Stimulated activated CD8-positive, alpha-beta memory T cell treated with anti-CD3 and anti-CD28 coated beads, Interleukin-7, amount 100 ng/mL, for 4 hours (primary cell): ENCODE results near the gene FHIT.
"Not testable (repeated sequence)": the region's sequence is repeated elsewhere in the genome, so short reads cannot be mapped to it uniquely, and the experiment has no call there.

Experiments used
- DNase-seq, 2 donors: peaks; one replicate each; pipeline ENCODE4 v3.0.0-alpha.2; 2020; ENCODE audit warnings: low read depth in 2 of 2

Gene FHIT

GRCh38 chr3:60573494-60573893 is 677.8 kb downstream of the FHIT start:
- no peak for DNase-seq

- no peak for DNase-seq
Observed at GRCh38 chr3:60571511-60571910, 679.7 kb downstream of the FHIT start.

GRCh38 chr3:60557122-60557521 is 694.1 kb downstream of the FHIT start:
- no peak for DNase-seq

- no peak for DNase-seq
Observed at GRCh38 chr3:60555686-60556354, 695.4 kb downstream of the FHIT start.

- DNase-seq = no peak
Observed at GRCh38 chr3:60553144-60553543, 698.1 kb downstream of the FHIT start.

GRCh38 chr3:60552581-60552980 is 698.7 kb downstream of the FHIT start:
- DNase-seq = no peak

- DNase-seq = no peak
Observed at GRCh38 chr3:60551455-60552209, 699.6 kb downstream of the FHIT start.

- no peak for DNase-seq
Observed at GRCh38 chr3:60549863-60550262, 701.4 kb downstream of the FHIT start.

- DNase-seq = no peak
Observed at GRCh38 chr3:60542995-60543394, 708.3 kb downstream of the FHIT start.

GRCh38 chr3:60539394-60539793 is 711.9 kb downstream of the FHIT start:
- not testable (repeated sequence) for DNase-seq

- no peak for DNase-seq
Observed at GRCh38 chr3:60536420-60536819, 714.8 kb downstream of the FHIT start.

- no peak for DNase-seq
Observed at GRCh38 chr3:60531759-60532158, 719.5 kb downstream of the FHIT start.

GRCh38 chr3:60528651-60529050 is 722.6 kb downstream of the FHIT start:
- DNase-seq = no peak

GRCh38 chr3:60523536-60523935 is 727.7 kb downstream of the FHIT start:
- no peak for DNase-seq

GRCh38 chr3:60517134-60517533 is 734.1 kb downstream of the FHIT start:
- no peak for DNase-seq

- no peak for DNase-seq
Observed at GRCh38 chr3:60514866-60515265, 736.4 kb downstream of the FHIT start.

GRCh38 chr3:60514085-60514649 is 737.1 kb downstream of the FHIT start:
- DNase-seq = no peak

GRCh38 chr3:60513241-60513640 is 738.0 kb downstream of the FHIT start:
- no peak for DNase-seq

GRCh38 chr3:60512506-60512905 is 738.7 kb downstream of the FHIT start:
- DNase-seq = no peak

- no peak for DNase-seq
Observed at GRCh38 chr3:60509471-60509870, 741.8 kb downstream of the FHIT start.

GRCh38 chr3:60504827-60505457 is 746.3 kb downstream of the FHIT start:
- no peak for DNase-seq

- no peak for DNase-seq
Observed at GRCh38 chr3:60501314-60501713, 749.9 kb downstream of the FHIT start.

- DNase-seq = no peak
Observed at GRCh38 chr3:60497902-60498301, 753.4 kb downstream of the FHIT start.
